ENCODE results near the gene RNF26. TPM values are rescaled to one million over a fixed set of nuclear protein-coding genes. Genes with fewer than 3 reads are reported as not detected.

Gene RNF26
- total and polyA plus RNA-seq, 2 of the 13 experiments (the other 11 are each of a cell fraction or from before 2014, with no cell fraction given): 11.9 to 26.3 TPM

GRCh38 chr11:119355091-119355843, 20.9 kb downstream of the RNF26 start:
- POLR2A ChIA-PET: interaction anchor here (0.9 to 4.2 kb wide), 2 partner anchors 13 to 26 kb away, joined by 3 to 16 read pairs; partner anchors contain the start of gene USP2
- TF ChIP-seq SPEN (CRISPR knock-in tag; IDR thresholded peaks at IDR 0.05; ENCODE audit: low read depth): no peak
- TF ChIP-seq HNF4A (CRISPR knock-in tag; IDR thresholded peaks at IDR 0.05): 0 out of 2 replicates have a peak, but pooled peaks have one; percentile 16
- TF ChIP-seq PAX8 (CRISPR knock-in tag; IDR thresholded peaks at IDR 0.05; ENCODE audit: borderline replicate concordance): no peak
- 0 out of 2 replicates have a peak, but pooled peaks have one; percentile 30 for TF ChIP-seq RARA (CRISPR knock-in tag; IDR thresholded peaks at IDR 0.05)
- TF ChIP-seq ATF1 (CRISPR knock-in tag; IDR thresholded peaks at IDR 0.05): no peak
- no peak for TF ChIP-seq ZNF225 (CRISPR knock-in tag; IDR thresholded peaks at IDR 0.05)
- TF ChIP-seq ZNF879 (CRISPR knock-in tag; IDR thresholded peaks at IDR 0.05): no peak
- no peak for TF ChIP-seq ERF (CRISPR knock-in tag; IDR thresholded peaks at IDR 0.05)
- no peak for TF ChIP-seq FOXA1 (IDR thresholded peaks at IDR 0.05)
- TF ChIP-seq FOXA1 (CRISPR knock-in tag; IDR thresholded peaks at IDR 0.05): peak; percentile 27; the same call in 1 of the 2 replicates
- no peak for TF ChIP-seq TBP (CRISPR knock-in tag; IDR thresholded peaks at IDR 0.05)
- TF ChIP-seq, protein P1, sequence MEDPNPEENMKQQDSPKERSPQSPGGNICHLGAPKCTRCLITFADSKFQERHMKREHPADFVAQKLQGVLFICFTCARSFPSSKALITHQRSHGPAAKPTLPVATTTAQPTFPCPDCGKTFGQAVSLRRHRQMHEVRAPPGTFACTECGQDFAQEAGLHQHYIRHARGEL (CRISPR knock-in tag; IDR thresholded peaks at IDR 0.05): no peak
- no peak for TF ChIP-seq AHDC1 (CRISPR knock-in tag; IDR thresholded peaks at IDR 0.05; ENCODE audit: borderline replicate concordance)
- peak; percentile 43 for TF ChIP-seq FOXA3 (CRISPR knock-in tag; IDR thresholded peaks at IDR 0.05)
- no peak for TF ChIP-seq ZBTB10 (CRISPR knock-in tag; IDR thresholded peaks at IDR 0.05; ENCODE audit: borderline replicate concordance)
- TF ChIP-seq MZF1 (CRISPR knock-in tag; IDR thresholded peaks at IDR 0.05; ENCODE audit: borderline replicate concordance): no peak

More at GRCh38 chr11:119355091-119355843, 20.9 kb downstream of the RNF26 start:
- DNase-seq (ENCODE audit: low spot score) (no peak), ATAC-seq (no peak), FAIRE-seq (no peak)
- Histone ChIP-seq H3K4me2 (ENCODE audit: low read depth, low read length) (0 out of 2 replicates have a peak overlapping the region, but pooled peaks have one; percentile 15), H3K4me3 (replicated peaks in 1 of 3; ENCODE audit: insufficient read depth in 1 of 3, low read depth in 2 of 3, low read length in 3 of 3) (no peak overlapping the region), H3K27ac (ENCODE audit: extremely low read length, insufficient read depth, low read length) (no peak overlapping the region), H3K79me2 (ENCODE audit: insufficient read depth, low read length) (no peaks in the 10 kb centered on the region), H3K36me3 (replicated peaks in 1 of 2; ENCODE audit: control insufficient read depth in 1 of 2, insufficient read depth in 2 of 2, low read length in 2 of 2) (peaks cover 7 to 31% of the 10 kb centered on the region in 2 experiments; a peak in 4 of 5 replicates), H3K9me3 (ENCODE audit: low read length) (no peaks in the 10 kb centered on the region), H3K4me1 (ENCODE audit: insufficient read depth, low read length) (peaks cover 60% of the 10 kb centered on the region), H3K27me3 (ENCODE audit: control insufficient read depth in 1 of 2, insufficient read depth in 2 of 2, low read length in 2 of 2) (0 out of 5 replicates have a peak, but pooled peaks cover 0 to under 1% of the 10 kb centered on the region in 2 experiments), H2AFZ (ENCODE audit: low read length) (no peak overlapping the region), H4K20me1 (ENCODE audit: insufficient read depth, low read length) (no peaks in the 10 kb centered on the region), H3K9ac (ENCODE audit: insufficient read depth, low read depth, low read length) (no peak overlapping the region; the same call in 1 of the 2 replicates)
- 73% methylated on average over 9 of the region's 9 CpGs for WGBS (ENCODE audit: low lambda C conversion rate)
- CTCF ChIA-PET (ENCODE audit: low intra/inter-chr PET ratio, low total read pairs): no interaction called here
- intact Hi-C loops (cut with micrococcal nuclease; ENCODE audit: unreplicated experiment): no loop called here
- in situ Hi-C loops (cut with HindIII; ENCODE audit: extremely low pct_ligation_motif_present, low pct_unique_long_range_greater_than_20kb): no loop called here
- no TSS peak for BruUV-seq (replicated peaks)
